H1 (cell line): ENCODE results near the gene EPN2. TPM values are rescaled to one million over a fixed set of nuclear protein-coding genes. Genes with fewer than 3 reads are reported as not detected.

Source experiments
- CTCF ChIA-PET: fragments of 300-600 bp; sonication (Branson Sonifier 250); formaldehyde crosslinking; loops from one replicate; lab custom pipeline; 2021; ENCODE audit not compliant: partially characterized antibody; lab: Charles Lee
- POLR2A ChIA-PET: fragments of 300-600 bp; sonication (Branson Sonifier 250); formaldehyde crosslinking; loops from one replicate; lab custom pipeline; 2021; ENCODE audit warnings: inconsistent platforms; ENCODE audit not compliant: partially characterized antibody; lab: Charles Lee
- DNase-seq, 2 experiments: peaks; one replicate each; pipeline versions ENCODE4 v3.0.0 to v3.0.0-alpha.2; 2010 to 2022; ENCODE audit warnings: low spot score in 2 of 2, low read depth in 1 of 2, mixed read lengths in 1 of 2
- FAIRE-seq: peaks from 2 replicates; lab custom pipeline; 2011; peaks lifted over from hg19 to GRCh38; lab: Jason Lieb, UNC
- H2AFZ ChIP-seq: 2 replicates; pipeline ENCODE4 v1.8.1; 2012; ENCODE audit warnings: low read length, inconsistent platforms
- H2AK5ac ChIP-seq: 2 replicates; pipeline ENCODE4 v1.6.1; 2013; ENCODE audit warnings: low read depth, low read length
- H2BK120ac ChIP-seq: replicated peaks from 2 replicates; pipeline ENCODE3; 2013; ENCODE audit warnings: low read depth, low read length, inconsistent platforms
- H2BK12ac ChIP-seq: 2 replicates; pipeline ENCODE4 v1.6.1; 2013; ENCODE audit warnings: low read depth, low read length
- H2BK15ac ChIP-seq: 2 replicates; pipeline ENCODE4 v1.6.1; 2013; ENCODE audit warnings: low read length
- H2BK20ac ChIP-seq: 2 replicates; pipeline ENCODE4 v1.6.1; 2013; ENCODE audit warnings: low read length
- H2BK5ac ChIP-seq: 2 replicates; pipeline ENCODE4 v1.6.1; 2013; ENCODE audit warnings: low read depth, low read length
- H3K14ac ChIP-seq: 2 replicates; pipeline ENCODE4 v1.6.1; 2013; ENCODE audit warnings: inconsistent platforms; ENCODE audit not compliant: insufficient read length
- H3K18ac ChIP-seq: 2 replicates; pipeline ENCODE4 v1.6.1; 2013; ENCODE audit warnings: low read length; ENCODE audit errors: extremely low read depth
- H3K23ac ChIP-seq: 2 replicates; pipeline ENCODE4 v1.6.1; 2013; ENCODE audit warnings: inconsistent platforms; ENCODE audit not compliant: insufficient read length
- H3K23me2 ChIP-seq: 2 replicates; pipeline ENCODE4 v1.6.1; 2013; ENCODE audit warnings: low read depth, low read length
- H3K27ac ChIP-seq: 2 replicates; pipeline ENCODE4 v1.6.1; 2011; ENCODE audit warnings: low read depth, low read length, inconsistent platforms
- H3K27me3 ChIP-seq, 4 experiments: replicated peaks in 1 of 4; 1 replicate in 1 of 4; 2 replicates in 3 of 4; pipeline versions ENCODE4 v1.6.1 to v1.8.1; 2011 to 2013; ENCODE audit warnings: low read length in 3 of 4, mild to moderate bottlenecking in 3 of 4, inconsistent platforms in 2 of 4, mixed read lengths in 2 of 4, moderate library complexity in 1 of 4; ENCODE audit not compliant: control insufficient read depth in 3 of 4, insufficient read depth in 3 of 4; ENCODE audit errors: extremely low read depth in 1 of 4
- H3K36me3 ChIP-seq, 4 experiments: 2 replicates each; pipeline versions ENCODE4 v1.6.1 to v1.8.1; 2011 to 2013; ENCODE audit warnings: mild to moderate bottlenecking in 4 of 4, low read length in 3 of 4, moderate library complexity in 2 of 4, control low read depth in 1 of 4, inconsistent platforms in 1 of 4; ENCODE audit not compliant: insufficient read depth in 4 of 4, control insufficient read depth in 2 of 4
- H3K4ac ChIP-seq: replicated peaks from 2 replicates; pipeline ENCODE3; 2013; ENCODE audit warnings: low read length, low read depth, mixed read lengths, inconsistent platforms; ENCODE audit not compliant: insufficient read length
- H3K4me1 ChIP-seq, 4 experiments: replicated peaks in 1 of 4; 1 replicate in 1 of 4; 2 replicates in 3 of 4; pipeline versions ENCODE4 v1.6.1 to v1.8.1; 2011 to 2013; ENCODE audit warnings: low read length in 3 of 4, inconsistent platforms in 2 of 4, mixed read lengths in 1 of 4; ENCODE audit not compliant: insufficient read depth in 4 of 4, control insufficient read depth in 3 of 4
- H3K4me2 ChIP-seq, 2 experiments: 2 replicates each; pipeline versions ENCODE4 v1.6.1 to v1.8.1; 2011 to 2013; ENCODE audit warnings: low read depth in 2 of 2, low read length in 2 of 2, control low read depth in 1 of 2, inconsistent platforms in 1 of 2, mild to moderate bottlenecking in 1 of 2; ENCODE audit not compliant: insufficient read depth in 1 of 2
- H3K4me3 ChIP-seq, 4 experiments: fragments of 200-600, 300-600 bp in 1 of 4; sonication (generic), shearing (Covaris generic), sonication (Bioruptor Twin) in 1 of 4; 2 replicates each; pipeline versions ENCODE4 v1.5.1 to v1.8.1; 2011 to 2016; ENCODE audit warnings: low read length in 4 of 4, low read depth in 3 of 4, control low read depth in 2 of 4, inconsistent platforms in 2 of 4, mild to moderate bottlenecking in 2 of 4, mixed read lengths in 1 of 4, moderate library complexity in 1 of 4; ENCODE audit not compliant: insufficient read depth in 2 of 4; ENCODE audit errors: extremely low read depth in 1 of 4
- H3K56ac ChIP-seq: replicated peaks from 2 replicates; pipeline ENCODE3; 2013; ENCODE audit warnings: low read depth, mild to moderate bottlenecking, mixed read lengths, low read length, inconsistent platforms; ENCODE audit not compliant: insufficient read length
- H3K79me1 ChIP-seq: 2 replicates; pipeline ENCODE4 v1.6.1; 2013; ENCODE audit warnings: low read depth, low read length, control low read depth
- H3K79me2 ChIP-seq, 2 experiments: 2 replicates each; pipeline versions ENCODE4 v1.6.1 to v1.8.1; 2012 to 2013; ENCODE audit warnings: low read length in 2 of 2, mild to moderate bottlenecking in 2 of 2, inconsistent platforms in 1 of 2; ENCODE audit not compliant: insufficient read depth in 2 of 2, control insufficient read depth in 1 of 2
- H3K9ac ChIP-seq, 4 experiments: replicated peaks in 1 of 4; 1 replicate in 1 of 4; 2 replicates in 3 of 4; pipeline versions ENCODE4 v1.6.1 to v1.8.1; 2011 to 2013; ENCODE audit warnings: low read depth in 3 of 4, low read length in 3 of 4, control low read depth in 2 of 4, mild to moderate bottlenecking in 2 of 4, moderate library complexity in 2 of 4, inconsistent platforms in 1 of 4; ENCODE audit errors: extremely low read depth in 1 of 4
- H3K9me3 ChIP-seq, 2 experiments: 2 replicates each; pipeline versions ENCODE4 v1.6.1 to v1.8.1; 2012 to 2013; ENCODE audit warnings: mild to moderate bottlenecking in 2 of 2, moderate library complexity in 2 of 2, control low read depth in 1 of 2, inconsistent platforms in 1 of 2, low read depth in 1 of 2, low read length in 1 of 2, mixed read lengths in 1 of 2; ENCODE audit not compliant: insufficient read depth in 2 of 2
- H4K20me1 ChIP-seq, 2 experiments: replicated peaks in 1 of 2; 2 replicates each; pipeline versions ENCODE3 to v1.8.1; 2011 to 2013; ENCODE audit warnings: inconsistent platforms in 2 of 2, low read length in 2 of 2, mild to moderate bottlenecking in 1 of 2; ENCODE audit not compliant: insufficient read depth in 2 of 2, control insufficient read depth in 1 of 2
- H4K5ac ChIP-seq: 2 replicates; pipeline ENCODE4 v1.6.1; 2013; ENCODE audit warnings: low read length, low read depth, mixed read lengths, inconsistent platforms; ENCODE audit not compliant: insufficient read length
- H4K8ac ChIP-seq: 2 replicates; pipeline ENCODE4 v1.8.0; 2013; ENCODE audit warnings: mild to moderate bottlenecking, moderate library complexity, low read length, inconsistent platforms; ENCODE audit not compliant: insufficient read depth; ENCODE audit errors: extremely low read depth
- H4K91ac ChIP-seq: replicated peaks from 2 replicates; pipeline ENCODE3; 2013; ENCODE audit warnings: low read length, mixed read lengths, inconsistent platforms; ENCODE audit not compliant: insufficient read length
- HDAC2 ChIP-seq, 2 experiments: fragments of 300-600 bp in 1 of 2; sonication (generic) in 1 of 2; IDR thresholded peaks; 2 replicates each; pipeline ENCODE4 v1.6.1; 2011 to 2012; ENCODE audit warnings: low read depth in 2 of 2, low read length in 2 of 2, mild to moderate bottlenecking in 2 of 2, moderate library complexity in 2 of 2, borderline replicate concordance in 1 of 2, inconsistent platforms in 1 of 2
- HDAC6 ChIP-seq: IDR thresholded peaks from one replicate; pipeline ENCODE4 v1.7.1; 2012; ENCODE audit warnings: low read depth, mild to moderate bottlenecking, inconsistent platforms, low read length, moderate library complexity
- KDM4A ChIP-seq: IDR thresholded peaks from one replicate; pipeline ENCODE4 v1.7.1; 2012; ENCODE audit warnings: low read depth, mild to moderate bottlenecking, moderate library complexity, low read length, inconsistent platforms; ENCODE audit not compliant: severe bottlenecking
- RFX5 ChIP-seq: IDR thresholded peaks from 2 replicates; pipeline ENCODE4 v1.6.1; 2011; ENCODE audit warnings: low read depth, low read length, improper control_type of control experiment, borderline replicate concordance
- TAF1 ChIP-seq: IDR thresholded peaks from 2 replicates; pipeline ENCODE4 v1.6.1; 2011; ENCODE audit warnings: mild to moderate bottlenecking, low read depth, low read length
- YY1 ChIP-seq: IDR thresholded peaks from 2 replicates; pipeline ENCODE4 v1.6.1; 2011; ENCODE audit warnings: low read depth, mild to moderate bottlenecking, low read length
- WGBS, 2 experiments: shearing (Covaris generic) in 1 of 2; methylation state at CpG; one replicate each; pipeline versions ENCODE4 v1.1.6 to v1.1.7; 2013 to 2015; ENCODE audit warnings: low lambda C conversion rate in 2 of 2, mixed read lengths in 2 of 2, inconsistent platforms in 1 of 2, low coverage in 1 of 2, missing lambda C conversion rate in 1 of 2; ENCODE audit not compliant: insufficient replicate concordance in 2 of 2, insufficient coverage in 1 of 2, insufficient read length in 1 of 2; ENCODE audit errors: extremely low coverage in 1 of 2, missing lambda C conversion rate in 1 of 2; 5-methylcytosine and 5-hydroxymethylcytosine counted together
- polyA plus RNA-seq, 7 experiments: library from polyadenylated mRNA; depleted of rRNA in 3 of 7; stranded (reverse) in 5 of 7; unstranded in 2 of 7; fragments of >200 nt in 5 of 7; fragments of 200-250 nt in 2 of 7; gene quantifications; 1 replicate in 5 of 7; 2 replicates in 1 of 7; 4 replicates in 1 of 7; pipeline versions ENCODE4 v1.2.1 to v1.2.3, GENCODE V29; 2011 to 2013; ENCODE audit warnings: missing spikeins in 2 of 7, mixed read lengths in 2 of 7
- total RNA-seq: library from RNA; stranded (reverse); fragmentation: NEBNext Ultra II Directional; extraction: Animal tissue kit (Norgen Biotek cat#: 25700); gene quantifications from 2 replicates; pipeline ENCODE4 v1.2.1, GENCODE V29; 2021
- TF ChIP-seq, protein P1 (sequence below): IDR thresholded peaks from 2 replicates; pipeline ENCODE4 v1.6.1; 2012; ENCODE audit warnings: inconsistent platforms

The EPN2 gene
- total and polyA plus RNA-seq, 2 of the 8 experiments (the other 6 are each of a cell fraction or from before 2014, with no cell fraction given), result 28.7 to 55.8 TPM

DNA sequence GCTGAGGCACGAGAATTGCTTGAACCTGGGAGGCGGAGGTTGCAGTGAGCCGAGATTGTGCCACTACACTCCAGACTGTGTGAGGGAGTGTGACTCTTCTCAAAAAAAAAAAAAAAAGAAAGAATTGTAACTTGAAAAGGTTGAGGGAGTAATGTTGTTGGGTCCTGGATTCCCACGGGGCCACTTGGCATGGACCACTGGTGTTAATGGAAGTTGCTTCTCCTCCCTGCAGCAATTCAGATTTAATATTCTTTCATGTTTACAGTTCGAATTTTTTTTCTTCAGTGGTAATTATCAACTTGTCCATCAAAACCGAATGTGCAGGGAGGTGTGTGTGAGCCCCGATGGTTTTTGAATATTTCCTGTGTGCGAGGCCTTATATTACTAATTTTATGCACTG lies 7.2 kb downstream of the EPN2 start:
- H3K23ac ChIP-seq, result no peak overlapping the region
- no peak overlapping the region for H2AFZ ChIP-seq
- H2BK120ac ChIP-seq, result no peak overlapping the region
- no peak overlapping the region for H3K4ac ChIP-seq
- no peak overlapping the region for H2BK12ac ChIP-seq
- H3K9me3 ChIP-seq, result no peaks in the 10 kb centered on the region
- peaks cover 2 to 5% (median 2%) of the 10 kb centered on the region in 4 experiments; a peak in 4 of 7 replicates for H3K4me1 ChIP-seq
- no peaks in the 10 kb centered on the region; the same call in 1 of the 2 replicates for H3K23me2 ChIP-seq
- H2BK5ac ChIP-seq, result no peak overlapping the region
- no peaks in the 10 kb centered on the region for H3K36me3 ChIP-seq
- H3K79me1 ChIP-seq, result peaks cover 27% of the 10 kb centered on the region
- CTCF ChIA-PET, result interaction anchor here (1.1 to 2.9 kb wide), 3 partner anchors 14 to 93 kb away, joined by 3 to 11 read pairs (median 4); no protein-coding TSS in a partner anchor
- no peak overlapping the region for H3K14ac ChIP-seq
- H4K8ac ChIP-seq, result no peak overlapping the region
- H2BK15ac ChIP-seq, result no peak overlapping the region
- no peak overlapping the region for H3K18ac ChIP-seq
- H2AK5ac ChIP-seq, result no peak overlapping the region
- no peak overlapping the region for H2BK20ac ChIP-seq
- no peak for DNase-seq
- H3K9ac ChIP-seq, result no peak overlapping the region; a peak in 1 of 7 replicates
- FAIRE-seq, result no peak
- H4K20me1 ChIP-seq, result peaks cover 7 to 27% of the 10 kb centered on the region in 2 experiments
- 95% methylated on average over 8 of the region's 8 CpGs; no CpG with 5 or more reads in 1 of the 2 experiments for WGBS, 2 experiments
- H3K27me3 ChIP-seq, result no peaks in the 10 kb centered on the region
- H3K4me3 ChIP-seq, result no peak overlapping the region
- H3K56ac ChIP-seq, result no peak overlapping the region
- TF ChIP-seq KDM4A (no peak), HDAC2 (IDR thresholded peaks at IDR 0.05; ENCODE audit: borderline replicate concordance in 1 of 2, low read depth in 2 of 2, low read length in 2 of 2) (no peak), HDAC6 (no peak), YY1 (no peak), TAF1 (no peak), RFX5 (no peak)
- TF ChIP-seq, protein P1, sequence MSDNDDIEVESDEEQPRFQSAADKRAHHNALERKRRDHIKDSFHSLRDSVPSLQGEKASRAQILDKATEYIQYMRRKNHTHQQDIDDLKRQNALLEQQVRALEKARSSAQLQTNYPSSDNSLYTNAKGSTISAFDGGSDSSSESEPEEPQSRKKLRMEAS, result no peak
- H3K4me2 ChIP-seq, result no peak overlapping the region
- POLR2A ChIA-PET, result no interaction called here
- no peak overlapping the region for H4K91ac ChIP-seq
- peaks cover 17 to 84% of the 10 kb centered on the region in 2 experiments for H3K79me2 ChIP-seq
- no peak overlapping the region for H3K27ac ChIP-seq
- H4K5ac ChIP-seq, result no peak overlapping the region
